COLO668 (cell line): ENCODE data around the gene SLC15A3.

Experiments
- DNase-seq: peaks from one replicate; lab custom pipeline; 2025; ENCODE audit not compliant: unreplicated experiment; lab: John Stamatoyannopoulos, UW

SLC15A3 gene

DNA sequence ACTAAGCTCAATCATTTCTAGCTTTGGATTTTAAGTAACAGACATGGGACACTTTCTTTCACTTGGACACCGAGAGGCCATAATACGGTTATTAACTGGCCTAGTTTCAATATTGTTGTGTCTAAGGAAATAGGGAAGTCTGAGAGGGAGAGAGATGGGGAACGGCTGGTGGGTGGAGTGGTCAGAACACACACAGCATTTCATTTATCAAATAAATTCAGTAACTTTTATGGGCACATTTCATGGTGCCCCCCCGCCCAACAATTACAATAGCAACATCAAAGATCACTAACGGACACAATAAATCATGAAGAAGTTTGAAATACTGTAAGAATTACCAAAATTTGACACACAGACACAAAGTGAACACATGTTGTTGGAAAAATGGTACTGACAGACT lies 56.3 kb downstream of the SLC15A3 start:
- no peak for DNase-seq

DNA sequence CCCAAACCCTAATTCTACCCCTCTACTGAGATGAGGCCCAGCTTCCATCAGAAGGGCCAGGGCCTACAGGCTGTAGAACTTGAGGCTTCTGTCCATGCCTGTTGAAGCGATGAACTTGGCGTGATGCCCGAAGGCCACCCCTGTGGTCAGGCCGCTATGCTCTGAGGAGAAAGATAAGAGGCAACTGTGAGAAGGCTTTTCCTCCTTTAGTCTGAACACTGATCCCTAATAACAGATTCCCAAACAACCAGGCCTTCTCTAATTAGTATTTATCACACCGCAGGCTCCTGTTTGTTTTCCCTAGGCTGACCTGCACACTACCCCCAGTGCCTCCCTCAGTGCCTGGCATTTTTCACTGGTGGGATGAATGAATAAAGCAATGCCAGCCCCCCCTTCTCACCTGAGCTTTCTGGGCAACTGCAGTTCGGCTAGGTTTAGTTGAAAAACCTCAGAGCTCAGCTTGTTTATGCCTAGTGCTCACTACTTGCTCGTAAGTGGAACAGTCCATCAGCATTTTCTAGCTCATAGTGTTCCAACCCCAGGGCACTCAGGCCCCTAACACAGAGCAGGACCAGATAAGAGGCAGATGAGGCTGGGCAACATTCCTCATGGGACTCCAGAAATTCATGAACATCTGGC lies 60.8 kb downstream of the SLC15A3 start:
- no peak for DNase-seq

DNA sequence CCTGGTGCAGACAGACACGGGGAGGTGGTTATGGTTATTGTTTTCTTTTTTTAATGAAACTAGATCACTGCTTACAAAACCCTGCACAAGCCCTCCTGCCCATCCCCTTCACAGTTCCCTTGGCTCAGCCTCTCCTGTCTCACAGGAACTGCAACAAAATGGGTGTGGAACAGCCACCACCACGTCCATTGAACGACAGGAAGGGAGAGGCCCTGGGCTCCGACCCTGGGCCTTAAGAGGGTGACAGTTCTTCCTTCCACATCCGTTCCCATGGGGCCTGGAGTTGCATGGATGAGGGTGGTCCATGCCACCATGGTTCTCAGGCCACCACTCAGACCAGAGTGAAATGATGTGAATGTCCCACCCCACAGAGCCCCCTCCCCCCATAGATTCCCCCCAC lies 61.3 kb downstream of the SLC15A3 start:
- no peak for DNase-seq

DNA sequence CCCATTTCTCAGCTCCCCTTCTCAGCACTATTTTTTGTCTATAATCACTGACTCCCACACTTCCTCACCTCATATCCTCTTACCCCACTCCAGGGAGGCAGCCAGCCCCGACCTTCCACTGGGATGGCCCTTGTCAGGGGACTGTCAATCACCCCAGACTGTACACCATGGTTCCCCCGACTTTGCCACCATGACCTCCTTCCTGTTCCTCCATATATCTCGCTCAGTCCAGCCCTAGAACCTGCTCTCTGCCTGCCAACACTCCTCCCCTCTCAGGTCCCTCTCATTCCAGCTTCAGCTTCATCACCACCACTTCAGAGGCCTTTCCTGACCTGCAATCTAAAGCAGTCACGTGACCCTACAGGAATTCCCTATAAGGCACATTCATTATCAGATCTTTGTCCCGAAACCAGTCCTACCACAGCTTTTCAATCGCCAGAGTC lies 62.1 kb downstream of the SLC15A3 start:
- DNase-seq, result no peak

DNA sequence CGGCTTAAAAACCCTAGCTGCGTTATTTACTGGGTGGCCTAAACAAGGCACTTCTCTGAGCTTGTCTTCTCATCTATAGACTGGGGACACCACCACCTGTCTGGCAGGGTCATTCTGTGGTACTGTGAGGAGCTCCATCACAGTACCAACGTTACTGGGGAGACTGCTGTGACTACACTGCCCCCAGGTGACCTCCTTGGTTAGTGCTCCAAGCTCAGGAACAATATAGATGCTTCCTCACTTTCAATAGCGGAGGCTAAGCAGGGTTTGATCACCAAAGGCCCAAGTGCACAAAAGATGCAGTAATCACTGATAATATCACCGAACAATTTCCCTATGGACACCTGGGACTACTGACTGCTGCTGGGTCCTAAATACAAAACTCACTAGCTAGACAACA lies 64.4 kb downstream of the SLC15A3 start:
- DNase-seq, result peak; percentile 77
